GM06990 (cell line): ENCODE measurements around the gene B3GNT5.

Experiments used
- DNase-seq: peaks from one replicate; pipeline ENCODE4 v3.0.0-alpha.2; 2011; ENCODE audit not compliant: insufficient read length; ENCODE audit errors: extremely low read depth
- H3K27me3 ChIP-seq: replicated peaks from 2 replicates; pipeline ENCODE4 v1.6.0; 2011; ENCODE audit warnings: low read length; ENCODE audit not compliant: control insufficient read depth, insufficient read depth
- H3K36me3 ChIP-seq: 2 replicates; pipeline ENCODE4 v1.5.1; 2011; ENCODE audit warnings: low read length; ENCODE audit not compliant: control insufficient read depth, insufficient read depth
- H3K4me3 ChIP-seq: replicated peaks from 2 replicates; pipeline ENCODE4 v1.5.1; 2011; ENCODE audit warnings: low read depth, mild to moderate bottlenecking, control low read depth, low read length
- CTCF ChIP-seq: IDR thresholded peaks from 2 replicates; pipeline ENCODE4 v1.5.1; 2011; ENCODE audit warnings: low read length, control low read depth, mild to moderate bottlenecking, inconsistent platforms; ENCODE audit not compliant: insufficient read depth, poor library complexity, severe bottlenecking

Gene B3GNT5

GRCh38 chr3:183252973-183253527 lies at the start of gene B3GNT5:
B3GNT5 (plus strand) TSS chr3:183253253; CDS start chr3:183269799, 16,546 bp downstream.
- H3K4me3 ChIP-seq: peak within 1 kb of the TSS; percentile 62
- no peak for DNase-seq
- no peak for TF ChIP-seq CTCF
- peaks cover 3% of the 10 kb centered on the region for H3K27me3 ChIP-seq
- no peaks in the 10 kb centered on the region for H3K36me3 ChIP-seq

- no peaks in the 10 kb centered on the region for H3K36me3 ChIP-seq
- TF ChIP-seq CTCF: no peak
- no peaks in the 10 kb centered on the region for H3K27me3 ChIP-seq
- no peak overlapping the region for H3K4me3 ChIP-seq
- no peak for DNase-seq
Measured at GRCh38 chr3:183203670-183204069, 49.4 kb upstream of the B3GNT5 start.

- no peak for DNase-seq
- Histone ChIP-seq H3K4me3 (no peak overlapping the region), H3K36me3 (no peaks in the 10 kb centered on the region), H3K27me3 (no peaks in the 10 kb centered on the region)
- no peak for TF ChIP-seq CTCF
Measured at GRCh38 chr3:183208260-183208659, 44.8 kb upstream of the B3GNT5 start.

GRCh38 chr3:183208800-183209199 lies 44.3 kb upstream of the B3GNT5 start:
- Histone ChIP-seq H3K4me3 (no peak overlapping the region), H3K27me3 (no peaks in the 10 kb centered on the region), H3K36me3 (no peaks in the 10 kb centered on the region)
- no peak for TF ChIP-seq CTCF
- no peak for DNase-seq

- no peak overlapping the region for H3K4me3 ChIP-seq
- no peak for TF ChIP-seq CTCF
- no peaks in the 10 kb centered on the region for H3K27me3 ChIP-seq
- no peaks in the 10 kb centered on the region for H3K36me3 ChIP-seq
- DNase-seq: no peak
Measured at GRCh38 chr3:183210341-183210740, 42.7 kb upstream of the B3GNT5 start.

- TF ChIP-seq CTCF: no peak
- Histone ChIP-seq H3K4me3 (no peak overlapping the region), H3K27me3 (no peaks in the 10 kb centered on the region), H3K36me3 (no peaks in the 10 kb centered on the region)
- DNase-seq: no peak
Measured at GRCh38 chr3:183210862-183211341, 42.2 kb upstream of the B3GNT5 start.
